GM21825 (cell line): ENCODE measurements around the gene SGCD.
"Not testable (repeated sequence)": the region's sequence is repeated elsewhere in the genome, so short reads cannot be mapped to it uniquely, and the experiment has no call there.

Source experiments
- ATAC-seq: cut with Tn5 transposase; IDR thresholded peaks from one replicate; pipeline ENCODE4 v1.9.1; 2021; ENCODE audit warnings: mild to moderate bottlenecking, moderate library complexity; ENCODE audit not compliant: unreplicated experiment

Gene SGCD

GRCh38 chr5:156552855-156553358, 225.9 kb downstream of the SGCD start:
- no peak for ATAC-seq

- no peak for ATAC-seq
These were observed 229.9 kb downstream of the SGCD start for GRCh38 chr5:156556666-156557406.

GRCh38 chr5:156560002-156560401, 233.0 kb downstream of the SGCD start:
- no peak for ATAC-seq

GRCh38 chr5:156561651-156562050, 234.7 kb downstream of the SGCD start:
- no peak for ATAC-seq

GRCh38 chr5:156570615-156571014, 243.7 kb downstream of the SGCD start:
- no peak for ATAC-seq

- ATAC-seq: no peak
These were observed 254.8 kb downstream of the SGCD start for GRCh38 chr5:156581725-156582124.

GRCh38 chr5:156582193-156582598, 255.2 kb downstream of the SGCD start:
- ATAC-seq: no peak

GRCh38 chr5:156584871-156585270, 257.9 kb downstream of the SGCD start:
- ATAC-seq: no peak

- ATAC-seq: no peak
These were observed 259.0 kb downstream of the SGCD start for GRCh38 chr5:156585999-156586398.

- ATAC-seq: no peak
These were observed 260.0 kb downstream of the SGCD start for GRCh38 chr5:156587012-156587411.

GRCh38 chr5:156588306-156588705, 261.3 kb downstream of the SGCD start:
- ATAC-seq: no peak

GRCh38 chr5:156589104-156589945, 262.4 kb downstream of the SGCD start:
- ATAC-seq: no peak

- ATAC-seq: no peak
These were observed 262.9 kb downstream of the SGCD start for GRCh38 chr5:156589946-156590216.

GRCh38 chr5:156590978-156591377, 264.0 kb downstream of the SGCD start:
- ATAC-seq: no peak

- no peak for ATAC-seq
These were observed 264.7 kb downstream of the SGCD start for GRCh38 chr5:156591631-156592030.

GRCh38 chr5:156593546-156593945, 266.6 kb downstream of the SGCD start:
- ATAC-seq: no peak

- no peak for ATAC-seq
These were observed 267.4 kb downstream of the SGCD start for GRCh38 chr5:156594406-156594805.

- ATAC-seq: no peak
These were observed 268.3 kb downstream of the SGCD start for GRCh38 chr5:156595132-156595787.

- ATAC-seq: no peak
These were observed 270.3 kb downstream of the SGCD start for GRCh38 chr5:156597276-156597675.

- no peak for ATAC-seq
These were observed 272.0 kb downstream of the SGCD start for GRCh38 chr5:156598964-156599363.

- ATAC-seq: not testable (repeated sequence)
These were observed 283.6 kb downstream of the SGCD start for GRCh38 chr5:156610582-156610981.

- no peak for ATAC-seq
These were observed 288.9 kb downstream of the SGCD start for GRCh38 chr5:156615901-156616300.
